SU-DHL-6 (cell line): ENCODE data around the gene MPHOSPH8.

Experiments used
- EZH2phosphoT487 ChIP-seq: fragments of 200-600 bp; sonication (generic), shearing (Covaris generic); conservative IDR thresholded peaks from 2 replicates; pipeline ENCODE4 v1.6.1; 2018; ENCODE audit warnings: mild to moderate bottlenecking, antibody characterized with exemption, low read length, moderate library complexity, mixed read lengths
- TF ChIP-seq, protein P1 (sequence below): fragments of 200-600 bp; sonication (generic); IDR thresholded peaks from one replicate; pipeline ENCODE4 v1.5.1; 2017; ENCODE audit warnings: antibody characterized with exemption, mild to moderate bottlenecking, low read length, moderate library complexity; ENCODE audit not compliant: insufficient read depth, poor library complexity, severe bottlenecking

DNA sequence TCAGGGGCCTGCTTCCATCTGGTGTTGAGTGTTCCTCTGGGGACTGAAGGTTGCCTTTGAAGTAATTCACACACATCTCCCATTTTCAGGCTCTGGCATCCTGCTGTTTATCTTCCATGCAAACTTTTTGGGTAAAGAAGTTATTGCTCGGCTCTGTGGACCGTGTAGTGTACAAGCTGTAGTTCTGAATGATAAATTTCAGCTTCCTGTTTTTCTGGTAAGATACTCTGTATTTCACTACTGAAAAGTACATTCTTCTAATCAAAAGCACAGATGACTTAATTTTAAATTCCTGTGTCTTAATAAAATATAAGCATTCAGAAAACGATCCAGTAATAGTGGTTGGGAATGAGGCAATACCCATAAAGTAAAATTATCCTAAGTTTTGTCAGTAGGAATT is 36.7 kb downstream of the MPHOSPH8 start:
- TF ChIP-seq, protein P1, sequence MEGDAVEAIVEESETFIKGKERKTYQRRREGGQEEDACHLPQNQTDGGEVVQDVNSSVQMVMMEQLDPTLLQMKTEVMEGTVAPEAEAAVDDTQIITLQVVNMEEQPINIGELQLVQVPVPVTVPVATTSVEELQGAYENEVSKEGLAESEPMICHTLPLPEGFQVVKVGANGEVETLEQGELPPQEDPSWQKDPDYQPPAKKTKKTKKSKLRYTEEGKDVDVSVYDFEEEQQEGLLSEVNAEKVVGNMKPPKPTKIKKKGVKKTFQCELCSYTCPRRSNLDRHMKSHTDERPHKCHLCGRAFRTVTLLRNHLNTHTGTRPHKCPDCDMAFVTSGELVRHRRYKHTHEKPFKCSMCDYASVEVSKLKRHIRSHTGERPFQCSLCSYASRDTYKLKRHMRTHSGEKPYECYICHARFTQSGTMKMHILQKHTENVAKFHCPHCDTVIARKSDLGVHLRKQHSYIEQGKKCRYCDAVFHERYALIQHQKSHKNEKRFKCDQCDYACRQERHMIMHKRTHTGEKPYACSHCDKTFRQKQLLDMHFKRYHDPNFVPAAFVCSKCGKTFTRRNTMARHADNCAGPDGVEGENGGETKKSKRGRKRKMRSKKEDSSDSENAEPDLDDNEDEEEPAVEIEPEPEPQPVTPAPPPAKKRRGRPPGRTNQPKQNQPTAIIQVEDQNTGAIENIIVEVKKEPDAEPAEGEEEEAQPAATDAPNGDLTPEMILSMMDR, result no peak
- TF ChIP-seq EZH2phosphoT487, result no peak
